NCI-H1092 (cell line): ENCODE measurements around the gene LHFPL2.
A peak's percentile ranks its signal among the peaks of the same experiment; 100 is the strongest.

Source experiments
- DNase-seq: peaks from one replicate; lab custom pipeline; 2025; lab: John Stamatoyannopoulos, UW

Gene LHFPL2

GRCh38 chr5:78544561-78545201, 103.9 kb downstream of the LHFPL2 start:
- no peak for DNase-seq

GRCh38 chr5:78543916-78544315, 104.7 kb downstream of the LHFPL2 start:
- DNase-seq: no peak

GRCh38 chr5:78543292-78543691, 105.3 kb downstream of the LHFPL2 start:
- no peak for DNase-seq

GRCh38 chr5:78542321-78542840, 106.2 kb downstream of the LHFPL2 start:
- DNase-seq: no peak

GRCh38 chr5:78541086-78541654, 107.4 kb downstream of the LHFPL2 start:
- no peak for DNase-seq

GRCh38 chr5:78540335-78541085, 108.1 kb downstream of the LHFPL2 start:
- no peak for DNase-seq

GRCh38 chr5:78538240-78538850, 110.2 kb downstream of the LHFPL2 start:
- DNase-seq: no peak

GRCh38 chr5:78537821-78538220, 110.8 kb downstream of the LHFPL2 start:
- DNase-seq: peak; percentile 1

- no peak for DNase-seq
Observed at GRCh38 chr5:78537411-78537810, 111.2 kb downstream of the LHFPL2 start.

GRCh38 chr5:78536661-78537196, 111.8 kb downstream of the LHFPL2 start:
- DNase-seq: no peak

- no peak for DNase-seq
Observed at GRCh38 chr5:78534905-78535200, 113.7 kb downstream of the LHFPL2 start.

- no peak for DNase-seq
Observed at GRCh38 chr5:78534148-78534904, 114.2 kb downstream of the LHFPL2 start.

GRCh38 chr5:78533356-78533755, 115.2 kb downstream of the LHFPL2 start:
- DNase-seq: no peak

- no peak for DNase-seq
Observed at GRCh38 chr5:78530342-78531096, 118.1 kb downstream of the LHFPL2 start.

GRCh38 chr5:78527925-78528324, 120.6 kb downstream of the LHFPL2 start:
- DNase-seq: no peak

GRCh38 chr5:78527054-78527859, 121.3 kb downstream of the LHFPL2 start:
- DNase-seq: no peak

- DNase-seq: no peak
Observed at GRCh38 chr5:78526049-78526525, 122.5 kb downstream of the LHFPL2 start.

- no peak for DNase-seq
Observed at GRCh38 chr5:78523314-78524193, 125.0 kb downstream of the LHFPL2 start.
